ENCODE results near the gene SMAD2. TPM values are rescaled to one million over a fixed set of nuclear protein-coding genes. Genes with fewer than 3 reads are reported as not detected.

SMAD2 gene
- total and polyA plus RNA-seq, 2 of the 8 experiments (the other 6 are each of a cell fraction or from before 2014, with no cell fraction given) = 28.4 to 124 TPM

- Histone ChIP-seq H2AFZ (ENCODE audit: low read length) (no peak overlapping the region), H3K23ac (ENCODE audit: insufficient read length) (no peak overlapping the region), H4K5ac (ENCODE audit: insufficient read length, low read depth, low read length) (no peak overlapping the region), H4K20me1 (replicated peaks in 1 of 2; ENCODE audit: control insufficient read depth in 1 of 2, insufficient read depth in 2 of 2, low read length in 2 of 2) (no peaks in the 10 kb centered on the region), H3K27ac (ENCODE audit: low read depth, low read length) (no peak overlapping the region), H3K14ac (ENCODE audit: insufficient read length) (no peak overlapping the region), H3K79me1 (ENCODE audit: low read depth, low read length) (no peaks in the 10 kb centered on the region), H3K9me3 (ENCODE audit: insufficient read depth in 2 of 2, low read depth in 1 of 2, low read length in 1 of 2) (no peaks in the 10 kb centered on the region), H3K4me3 (ENCODE audit: extremely low read depth in 1 of 4, insufficient read depth in 2 of 4, low read depth in 3 of 4, low read length in 4 of 4) (no peak overlapping the region), H3K9ac (replicated peaks in 1 of 4; ENCODE audit: extremely low read depth in 1 of 4, low read depth in 3 of 4, low read length in 3 of 4) (no peak overlapping the region), H3K36me3 (ENCODE audit: control insufficient read depth in 2 of 4, insufficient read depth in 4 of 4, low read length in 3 of 4) (no peaks in the 10 kb centered on the region), H2BK20ac (ENCODE audit: low read length) (no peak overlapping the region), H4K91ac (replicated peaks; ENCODE audit: insufficient read length, low read length) (no peak overlapping the region), H2BK15ac (ENCODE audit: low read length) (no peak overlapping the region), H3K23me2 (ENCODE audit: low read depth, low read length) (peaks cover 2% of the 10 kb centered on the region; the same call in 1 of the 2 replicates), H3K18ac (ENCODE audit: extremely low read depth, low read length) (no peak overlapping the region), H2AK5ac (ENCODE audit: low read depth, low read length) (no peak overlapping the region), H4K8ac (ENCODE audit: extremely low read depth, insufficient read depth, low read length) (no peak overlapping the region), H3K4me1 (replicated peaks in 1 of 4; ENCODE audit: control insufficient read depth in 3 of 4, insufficient read depth in 4 of 4, low read length in 3 of 4) (peaks cover 2 to 10% (median 5%) of the 10 kb centered on the region in 4 experiments; a peak in 5 of 7 replicates), H3K4ac (replicated peaks; ENCODE audit: insufficient read length, low read depth, low read length) (no peak overlapping the region), H2BK120ac (replicated peaks; ENCODE audit: low read depth, low read length) (no peak overlapping the region), H3K79me2 (ENCODE audit: control insufficient read depth in 1 of 2, insufficient read depth in 2 of 2, low read length in 2 of 2) (no peaks in the 10 kb centered on the region), H3K27me3 (replicated peaks in 1 of 4; ENCODE audit: control insufficient read depth in 3 of 4, extremely low read depth in 1 of 4, insufficient read depth in 3 of 4, low read length in 3 of 4) (no peaks in the 10 kb centered on the region), H3K56ac (replicated peaks; ENCODE audit: insufficient read length, low read depth, low read length) (no peak overlapping the region), H2BK5ac (ENCODE audit: low read depth, low read length) (no peak overlapping the region), H3K4me2 (ENCODE audit: insufficient read depth in 1 of 2, low read depth in 2 of 2, low read length in 2 of 2) (no peak overlapping the region), H2BK12ac (ENCODE audit: low read depth, low read length) (no peak overlapping the region)
- CTCF ChIA-PET (ENCODE audit: partially characterized antibody) = interaction anchor here (0.9 to 9.3 kb wide), 3 partner anchors 52 to 67 kb away, joined by 3 to 117 read pairs (median 6); no protein-coding TSS in a partner anchor
- TF ChIP-seq TEAD4 (IDR thresholded peaks at IDR 0.05; ENCODE audit: low read depth, low read length) (no peak), ZNF274 (IDR thresholded peaks at IDR 0.05; ENCODE audit: borderline replicate concordance, extremely low read depth, low read length) (no peak), TBP (IDR thresholded peaks at IDR 0.05; ENCODE audit: low read depth, low read length) (no peak), SP4 (IDR thresholded peaks at IDR 0.05; ENCODE audit: low read length) (no peak), SUZ12 (IDR thresholded peaks at IDR 0.05; ENCODE audit: low read length) (no peak), SP1 (IDR thresholded peaks at IDR 0.05; ENCODE audit: low read depth, low read length) (no peak), PHF8 (conservative IDR thresholded peaks at IDR 0.05; ENCODE audit: low read depth, low read length) (no peak), CTBP2 (IDR thresholded peaks at IDR 0.05; ENCODE audit: borderline replicate concordance, insufficient read depth, insufficient read length, low read length) (no peak), JUND (IDR thresholded peaks at IDR 0.05; ENCODE audit: low read length) (no peak)
- POLR2A ChIA-PET (ENCODE audit: partially characterized antibody) = no interaction called here
- WGBS, 2 experiments (ENCODE audit: extremely low coverage in 1 of 2, insufficient coverage in 1 of 2, insufficient read length in 1 of 2, insufficient replicate concordance in 2 of 2, low coverage in 1 of 2, low lambda C conversion rate in 2 of 2, missing lambda C conversion rate in 1 of 2) = 96% methylated on average over 1 of the region's 1 CpG; no CpG with 5 or more reads in 1 of the 2 experiments
- FAIRE-seq (no peak), DNase-seq (ENCODE audit: low read depth in 1 of 2, low spot score in 2 of 2) (no peak)
Observed at GRCh38 chr18:47935321-47936055, 5.0 kb upstream of the SMAD2 start.
